ENCODE data around the gene ERCC8. TPM values are rescaled to one million over a fixed set of nuclear protein-coding genes. Genes with fewer than 3 reads are reported as not detected.

The ERCC8 gene
- total and polyA plus RNA-seq, 9 of the 15 experiments (the other 6 are each of a cell fraction or from before 2014, with no cell fraction given): 10.1 to 41.8 (median 24.4) TPM

DNA sequence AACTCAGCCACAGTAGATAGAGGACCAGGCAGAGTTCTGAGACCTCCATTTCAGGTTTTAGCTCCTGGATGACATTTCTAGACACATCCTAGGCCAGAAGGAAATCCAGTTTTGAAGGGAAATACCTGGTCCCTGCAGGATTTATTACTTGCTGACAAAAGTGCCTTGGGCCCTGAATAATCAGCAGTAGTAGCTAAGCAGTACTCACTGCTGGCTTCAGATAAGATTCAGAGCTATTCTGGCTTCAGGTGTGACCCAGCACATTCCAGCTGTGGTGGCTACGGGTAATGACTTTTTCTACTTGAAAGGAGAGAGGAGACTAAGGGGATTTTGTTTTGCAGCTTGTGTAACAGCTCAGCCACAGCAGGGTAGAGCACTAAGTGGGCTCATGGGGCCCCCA lies 34.1 kb upstream of the ERCC8 start (continued):
- TF ChIP-seq ELF4 (CRISPR knock-in tag; IDR thresholded peaks at IDR 0.05) (peak; percentile 83; the same call in 1 of the 2 replicates), HDGF (IDR thresholded peaks at IDR 0.05) (no peak), TFAP4 (CRISPR knock-in tag; IDR thresholded peaks at IDR 0.05; ENCODE audit: borderline replicate concordance) (peak; percentile 62), TAL1 (IDR thresholded peaks at IDR 0.05) (peak; percentile 97), ZNF197 (CRISPR knock-in tag; IDR thresholded peaks at IDR 0.05; ENCODE audit: low read depth) (no peak), ZMIZ1 (IDR thresholded peaks at IDR 0.05; ENCODE audit: low read depth in 2 of 2, low read length in 2 of 2) (peak in 1 of 2 experiments; percentile 92; a peak in 2 of 4 replicates), TAF15 (IDR thresholded peaks at IDR 0.05; ENCODE audit: low read depth, low read length) (no peak), CTBP1 (IDR thresholded peaks at IDR 0.05; ENCODE audit: borderline replicate concordance) (peak; percentile 82), MEF2D (tag; conservative IDR thresholded peaks at IDR 0.05; ENCODE audit: low read depth) (peak; percentile 90), KLF13 (tag; IDR thresholded peaks at IDR 0.05; ENCODE audit: borderline replicate concordance, low read depth) (no peak), ELF1 (tag; IDR thresholded peaks at IDR 0.05) (no peak), POLR2AphosphoS5 (IDR thresholded peaks at IDR 0.05; ENCODE audit: control insufficient read depth, insufficient read depth, low read depth, low read length) (peak; percentile 97), PHF21A (IDR thresholded peaks at IDR 0.05; ENCODE audit: borderline replicate concordance, low read depth) (peak; percentile 20; the same call in 1 of the 2 replicates), RCOR1 (IDR thresholded peaks at IDR 0.05; ENCODE audit: borderline replicate concordance in 1 of 2, low read depth in 2 of 2, low read length in 2 of 2) (peak; percentile 86 to 95; a peak in 3 of 4 replicates), POLR2A (conservative IDR thresholded peaks at IDR 0.05) (no peak), ARNT (IDR thresholded peaks at IDR 0.05) (peak; percentile 87 to 94; a peak in 3 of 4 replicates), MEF2A (IDR thresholded peaks at IDR 0.05; ENCODE audit: control insufficient read depth, low read depth, low read length) (peak; percentile 97), SIRT6 (IDR thresholded peaks at IDR 0.05; ENCODE audit: low read depth, low read length) (no peak), TRIM24 (IDR thresholded peaks at IDR 0.05) (peak; percentile 94 to 95), CBFA2T3 (IDR thresholded peaks at IDR 0.05) (peak; percentile 98), KDM1A (IDR thresholded peaks at IDR 0.05) (peak; percentile 95 to 96), DPF2 (IDR thresholded peaks at IDR 0.05) (peak; percentile 98), FOXJ3 (CRISPR knock-in tag; IDR thresholded peaks at IDR 0.05) (no peak), PML (IDR thresholded peaks at IDR 0.05; ENCODE audit: low read length) (peak; percentile 94)
- TF ChIP-seq, protein P1, sequence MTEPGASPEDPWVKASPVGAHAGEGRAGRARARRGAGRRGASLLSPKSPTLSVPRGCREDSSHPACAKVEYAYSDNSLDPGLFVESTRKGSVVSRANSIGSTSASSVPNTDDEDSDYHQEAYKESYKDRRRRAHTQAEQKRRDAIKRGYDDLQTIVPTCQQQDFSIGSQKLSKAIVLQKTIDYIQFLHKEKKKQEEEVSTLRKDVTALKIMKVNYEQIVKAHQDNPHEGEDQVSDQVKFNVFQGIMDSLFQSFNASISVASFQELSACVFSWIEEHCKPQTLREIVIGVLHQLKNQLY (CRISPR knock-in tag; conservative IDR thresholded peaks at IDR 0.05): no peak
- TF ChIP-seq, protein P2, sequence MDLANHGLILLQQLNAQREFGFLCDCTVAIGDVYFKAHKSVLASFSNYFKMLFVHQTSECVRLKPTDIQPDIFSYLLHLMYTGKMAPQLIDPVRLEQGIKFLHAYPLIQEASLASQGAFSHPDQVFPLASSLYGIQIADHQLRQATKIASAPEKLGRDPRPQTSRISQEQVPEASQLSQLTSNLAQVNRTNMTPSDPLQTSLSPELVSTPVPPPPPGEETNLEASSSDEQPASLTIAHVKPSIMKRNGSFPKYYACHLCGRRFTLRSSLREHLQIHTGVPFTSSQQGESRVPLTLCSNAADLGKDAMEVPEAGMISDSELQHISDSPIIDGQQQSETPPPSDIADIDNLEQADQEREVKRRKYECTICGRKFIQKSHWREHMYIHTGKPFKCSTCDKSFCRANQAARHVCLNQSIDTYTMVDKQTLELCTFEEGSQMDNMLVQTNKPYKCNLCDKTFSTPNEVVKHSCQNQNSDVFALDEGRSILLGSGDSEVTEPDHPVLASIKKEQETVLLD (IDR thresholded peaks at IDR 0.05): peak; percentile 29; the same call in 1 of the 2 replicates

Measured in K562 (cell line).